COR-L47 (cell line): ENCODE results near the gene MYCN.
"Not testable (repeated sequence)": the region's sequence is repeated elsewhere in the genome, so short reads cannot be mapped to it uniquely, and the experiment has no call there.

Experiments used
- DNase-seq: peaks from one replicate; lab custom pipeline; 2025; lab: John Stamatoyannopoulos, UW

MYCN gene

DNA sequence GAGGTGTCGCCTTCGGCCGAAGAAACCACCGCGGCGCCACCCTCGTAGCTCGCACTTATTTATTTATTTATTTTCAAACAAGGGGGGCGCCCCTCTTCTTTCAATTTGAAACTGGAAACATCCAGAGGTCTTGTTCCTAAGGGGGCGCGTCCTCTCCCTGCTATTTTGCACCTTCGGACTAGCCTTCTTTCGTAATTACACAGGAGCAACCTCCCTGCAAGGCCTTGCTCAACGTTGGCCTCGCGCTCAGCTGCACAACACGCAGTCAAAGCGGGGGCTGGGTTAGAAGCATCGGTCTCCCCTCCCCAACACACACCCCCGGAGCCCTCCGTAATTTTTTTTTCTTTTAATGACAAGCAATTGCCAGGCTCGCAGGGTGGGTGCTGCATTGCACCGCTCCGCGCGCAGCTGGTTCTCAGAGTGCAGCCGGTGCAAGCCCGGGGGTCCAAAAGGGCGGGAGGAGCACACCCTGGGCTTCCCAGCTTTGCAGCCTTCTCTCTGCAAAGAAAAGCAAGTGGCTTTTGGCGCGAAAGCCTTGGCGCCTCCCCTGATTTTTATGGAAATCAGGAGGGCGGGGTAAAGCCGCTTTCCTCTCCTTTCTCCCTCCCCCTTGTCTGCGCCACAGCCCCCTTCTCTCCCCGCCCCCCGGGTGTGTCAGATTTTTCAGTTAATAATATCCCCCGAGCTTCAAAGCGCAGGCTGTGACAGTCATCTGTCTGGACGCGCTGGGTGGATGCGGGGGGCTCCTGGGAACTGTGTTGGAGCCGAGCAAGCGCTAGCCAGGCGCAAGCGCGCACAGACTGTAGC, at the start of gene MYCN:
MYCN (plus strand) TSS at position 697 of the 807 bp plus-strand sequence. CDS start 1,515 bp downstream, outside the sequence.
- DNase-seq = no peak

DNA sequence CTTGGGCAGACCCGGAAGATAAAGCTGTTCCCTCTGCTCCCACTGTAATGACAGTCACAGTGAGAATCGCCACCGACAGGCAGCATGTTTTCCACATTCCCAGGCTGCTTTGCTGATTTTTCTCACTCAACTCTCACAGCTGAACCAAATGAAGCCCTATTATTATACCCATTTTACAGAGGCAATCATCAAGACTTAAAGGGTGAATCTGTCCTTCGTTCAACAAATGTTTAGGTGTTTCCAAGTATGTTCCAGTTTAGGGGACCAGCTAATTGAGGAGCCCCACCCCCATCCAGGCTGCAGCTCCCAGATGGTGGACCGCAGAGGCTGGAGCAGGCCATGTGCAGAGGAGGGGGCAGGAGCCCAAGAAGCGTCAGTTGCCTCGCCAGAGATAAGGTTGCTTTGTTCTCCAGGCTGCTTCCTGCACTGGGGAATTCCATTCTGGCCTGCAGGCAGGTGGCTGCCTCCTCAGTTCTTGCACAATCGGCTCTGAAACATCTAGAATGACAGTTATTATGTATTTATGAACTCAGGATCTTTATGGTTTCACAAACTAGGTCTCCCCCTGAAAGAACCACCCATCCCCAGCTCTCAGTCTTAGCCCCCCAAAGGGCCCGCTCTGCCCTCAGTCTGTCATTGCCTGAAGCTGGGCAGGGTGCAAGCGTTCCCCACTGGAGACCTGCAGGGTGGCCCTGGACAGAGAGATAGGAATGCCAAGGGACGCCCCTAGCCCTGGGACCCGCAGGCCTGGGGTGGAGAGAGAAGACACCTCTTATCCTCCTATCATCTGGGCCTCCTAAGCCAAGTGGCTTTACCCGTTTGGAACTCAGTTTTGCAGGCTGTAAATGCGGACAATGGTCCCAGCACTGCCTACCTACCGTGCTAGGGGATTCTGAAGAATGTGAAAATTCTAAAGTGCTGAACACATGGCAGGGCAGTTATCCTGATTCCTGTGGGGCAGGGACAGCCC, 49.1 kb upstream of the MYCN start:
- no peak for DNase-seq

DNA sequence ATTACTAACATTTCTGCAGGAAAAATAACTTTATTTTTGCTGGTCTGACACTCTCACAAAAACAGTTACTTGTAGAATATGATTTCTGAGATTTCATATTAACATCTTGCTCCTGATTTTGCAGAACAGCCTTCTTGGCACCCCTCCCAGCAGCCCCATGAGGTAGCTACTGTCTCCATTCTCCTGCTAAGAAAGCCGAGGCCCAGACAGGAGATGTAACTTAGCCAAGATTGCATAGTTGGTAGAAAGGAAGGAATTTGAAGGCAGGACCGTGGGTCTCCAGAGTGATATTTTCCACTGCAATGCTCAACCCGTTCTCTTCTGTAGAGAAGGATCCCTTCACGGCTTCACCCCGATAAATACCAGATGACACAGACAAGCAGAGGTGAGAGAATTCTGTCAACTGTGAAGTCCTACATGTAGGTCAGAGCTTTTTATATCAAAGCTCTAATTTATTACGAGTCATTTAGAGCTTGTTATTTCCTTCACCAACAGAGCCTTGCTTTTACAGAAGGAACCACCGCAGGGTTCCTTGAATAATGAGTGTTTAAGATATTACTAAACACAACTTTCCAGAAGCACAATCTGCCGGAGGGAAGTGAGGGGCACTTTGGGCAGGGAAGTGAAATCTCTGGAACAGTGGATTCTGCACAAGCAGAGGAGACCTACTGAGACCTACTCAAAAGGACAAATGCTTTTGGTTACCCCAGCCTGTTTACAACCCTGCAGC, 48.0 kb upstream of the MYCN start:
- DNase-seq = no peak

DNA sequence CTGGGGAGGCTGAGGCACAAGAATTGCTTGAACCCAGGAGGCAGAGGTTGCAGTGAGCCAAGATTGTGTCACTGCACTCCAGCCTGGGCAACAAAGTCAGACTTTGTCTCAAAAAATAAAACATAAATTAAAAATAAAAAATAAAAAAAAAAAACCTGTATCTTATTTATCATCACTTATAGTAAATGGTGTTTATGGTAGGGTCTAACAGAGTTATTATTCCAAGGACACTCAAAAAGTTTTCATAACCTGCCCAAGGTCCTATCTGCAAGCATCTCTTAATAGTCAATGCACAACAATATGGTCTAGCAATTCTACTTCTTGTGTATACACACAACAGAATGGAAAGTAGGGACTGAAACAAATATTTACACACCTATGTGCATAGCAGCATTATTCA, 47.3 kb upstream of the MYCN start:
- DNase-seq = no peak

DNA sequence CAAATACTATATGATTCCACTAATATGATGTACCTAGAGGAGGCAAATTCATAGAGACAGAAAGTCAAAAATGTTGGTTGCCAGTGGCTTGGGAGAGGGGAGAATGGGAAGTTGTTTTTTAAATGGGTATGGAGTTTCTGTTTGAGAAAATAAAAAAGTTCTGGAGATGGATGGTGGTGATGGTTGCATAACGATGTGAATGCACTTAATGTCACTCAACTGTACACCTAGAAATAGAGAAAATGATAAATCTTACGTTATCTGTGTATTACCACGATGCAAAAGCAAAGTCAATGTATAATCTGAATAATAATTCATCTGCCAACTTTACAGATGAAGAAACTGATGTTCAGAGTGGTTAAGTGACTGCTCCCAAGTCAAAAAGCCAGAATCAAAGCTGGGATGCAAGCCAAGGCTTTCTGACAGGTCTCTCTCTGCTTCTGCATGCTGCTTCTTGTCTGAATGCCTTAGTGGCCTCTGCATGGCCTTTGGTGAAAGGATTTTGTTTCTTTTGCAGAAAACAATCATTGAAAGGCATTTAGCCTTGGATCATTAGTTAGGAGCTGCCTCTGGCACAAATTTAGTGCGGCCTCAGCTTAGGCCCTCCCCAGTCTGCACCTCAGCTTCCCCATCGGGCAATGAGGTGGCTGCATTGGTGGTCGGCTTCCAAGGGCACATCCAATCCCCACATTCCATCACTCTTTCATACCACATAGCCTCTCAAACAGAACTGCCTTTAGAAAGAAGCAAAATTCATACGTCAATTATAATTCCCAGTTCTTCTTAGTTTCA, 46.5 kb upstream of the MYCN start:
- DNase-seq = no peak

DNA sequence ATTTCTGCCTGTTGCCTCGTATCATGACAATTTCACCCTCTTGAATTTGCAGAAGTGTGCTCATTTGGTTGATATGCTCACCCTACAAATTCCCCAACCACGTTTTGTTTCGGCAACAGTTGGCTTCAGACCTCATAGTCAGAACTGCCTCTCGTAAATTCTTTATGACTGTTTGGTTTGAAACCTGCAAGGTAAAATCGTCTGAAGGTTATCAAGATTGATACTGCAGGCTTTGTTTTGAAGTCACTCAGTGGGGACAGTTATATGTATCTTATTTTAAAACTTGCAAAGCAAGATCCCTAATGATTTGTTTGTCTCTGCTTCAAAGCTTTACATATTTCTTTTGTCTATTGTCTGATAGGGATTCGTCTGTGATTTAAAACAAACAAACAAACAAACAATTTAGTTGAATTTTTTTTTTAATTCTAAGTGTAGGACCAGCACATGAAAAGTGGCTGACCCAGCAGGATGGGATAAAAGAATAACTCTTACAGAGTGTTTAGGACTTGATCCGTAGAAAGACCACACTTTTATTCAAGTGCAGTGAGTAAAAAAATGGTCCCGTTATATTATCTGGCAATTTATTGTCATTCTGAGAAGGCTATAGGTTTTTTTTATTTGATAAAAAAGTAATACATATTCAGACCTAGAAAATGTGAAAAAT, 45.7 kb upstream of the MYCN start:
- DNase-seq = no peak

DNA sequence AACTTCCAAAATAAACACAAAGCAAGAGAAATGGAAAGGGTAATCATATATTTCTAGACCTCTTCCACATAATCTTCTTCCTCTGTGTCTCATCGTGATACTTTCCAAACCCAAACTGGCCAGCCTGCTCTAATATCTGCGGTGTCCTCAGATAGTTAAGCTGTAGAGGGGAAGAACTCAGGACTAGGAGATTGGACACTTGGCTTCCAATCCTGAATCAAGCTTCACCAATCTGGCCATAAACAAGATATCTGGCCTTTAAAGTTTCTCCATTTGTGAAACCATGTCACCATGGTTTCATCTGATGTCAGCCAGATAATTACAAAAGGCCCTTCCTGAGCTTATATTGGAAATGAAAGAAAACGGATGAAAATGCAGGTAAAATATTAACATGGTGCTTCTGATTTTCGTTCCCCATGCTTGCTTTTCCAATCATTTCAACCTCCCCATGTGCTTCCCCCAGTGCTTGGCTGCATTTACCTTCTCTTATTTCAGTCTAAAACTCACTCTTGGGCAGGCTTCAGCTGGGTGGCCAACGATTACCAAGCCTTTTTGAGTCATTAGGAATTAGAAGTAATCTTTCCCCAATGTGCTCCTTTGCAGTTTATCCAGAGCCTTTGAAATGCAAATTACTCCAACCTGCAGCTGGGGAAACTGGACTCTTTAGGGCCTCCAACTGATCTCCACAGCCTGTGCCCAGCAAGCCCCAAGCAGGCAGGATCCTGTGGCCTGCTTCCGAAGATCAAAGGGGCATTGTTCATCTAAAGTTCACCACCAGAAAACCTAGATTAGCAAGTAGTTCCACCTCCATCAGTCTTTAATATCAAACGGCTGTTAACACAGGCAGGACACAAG, 44.5 kb upstream of the MYCN start:
- no peak for DNase-seq

DNA sequence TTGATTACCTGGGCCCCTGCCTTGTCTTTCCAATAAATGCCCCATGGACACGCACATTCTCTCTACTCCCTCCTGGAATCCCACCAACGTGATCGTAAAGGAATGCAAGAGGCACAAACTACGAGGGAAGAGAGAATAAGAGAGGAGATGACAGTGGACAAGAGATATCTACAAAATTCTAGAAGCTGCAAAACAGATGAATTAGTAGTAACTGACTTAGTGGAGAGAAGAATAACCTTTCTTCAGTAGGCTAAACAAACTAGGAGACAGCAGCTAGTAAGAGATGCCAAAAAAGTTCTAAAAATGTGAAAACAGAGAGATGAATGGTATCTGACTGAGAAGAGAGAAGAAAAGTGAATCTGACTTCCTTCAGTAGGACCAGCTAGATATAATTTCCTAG, 43.5 kb upstream of the MYCN start:
- DNase-seq = no peak

DNA sequence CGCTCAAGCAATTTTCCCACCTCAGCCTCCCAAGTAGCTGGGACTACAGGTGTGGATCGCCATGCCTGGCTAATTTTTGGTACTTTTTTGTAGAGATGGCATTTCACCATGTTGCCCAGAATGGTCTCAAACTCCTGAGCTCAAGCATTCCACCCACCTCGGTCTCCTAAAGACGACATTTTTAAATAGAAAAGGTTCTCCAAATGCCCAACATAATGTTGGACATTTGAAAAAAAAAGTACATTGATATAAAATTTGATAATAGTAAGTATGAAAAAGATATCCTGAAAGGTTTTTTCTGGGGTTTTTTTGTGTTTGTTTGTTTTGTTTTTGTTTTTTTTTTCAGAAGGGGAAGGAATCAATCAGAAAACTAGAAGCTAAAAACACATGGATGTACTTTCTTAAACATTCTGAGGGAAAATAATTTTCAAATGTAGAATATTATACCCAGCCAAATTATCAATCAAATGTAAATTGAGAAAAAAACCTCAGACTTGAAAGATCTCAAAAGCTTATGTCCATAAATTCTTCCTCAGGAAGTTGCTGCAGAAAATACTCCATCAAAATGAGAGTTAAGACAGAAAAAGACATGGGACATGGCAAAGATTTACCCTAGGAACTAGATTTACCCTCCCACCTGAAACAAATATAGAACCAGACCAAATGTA, 42.8 kb upstream of the MYCN start:
- no peak for DNase-seq

DNA sequence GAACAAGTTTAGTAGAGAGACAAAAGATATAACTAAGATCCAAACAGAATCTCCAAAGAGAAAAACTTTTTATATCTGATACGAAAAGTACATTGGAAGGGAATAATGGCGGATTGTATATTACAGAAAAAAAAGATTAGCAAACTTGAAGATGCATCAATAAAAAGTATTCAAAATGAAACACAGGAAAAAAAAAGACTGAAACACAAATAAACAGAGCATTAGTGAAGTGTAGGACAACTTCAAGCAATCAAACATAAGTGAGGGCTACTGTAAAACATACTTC, 41.1 kb upstream of the MYCN start:
- no peak for DNase-seq

DNA sequence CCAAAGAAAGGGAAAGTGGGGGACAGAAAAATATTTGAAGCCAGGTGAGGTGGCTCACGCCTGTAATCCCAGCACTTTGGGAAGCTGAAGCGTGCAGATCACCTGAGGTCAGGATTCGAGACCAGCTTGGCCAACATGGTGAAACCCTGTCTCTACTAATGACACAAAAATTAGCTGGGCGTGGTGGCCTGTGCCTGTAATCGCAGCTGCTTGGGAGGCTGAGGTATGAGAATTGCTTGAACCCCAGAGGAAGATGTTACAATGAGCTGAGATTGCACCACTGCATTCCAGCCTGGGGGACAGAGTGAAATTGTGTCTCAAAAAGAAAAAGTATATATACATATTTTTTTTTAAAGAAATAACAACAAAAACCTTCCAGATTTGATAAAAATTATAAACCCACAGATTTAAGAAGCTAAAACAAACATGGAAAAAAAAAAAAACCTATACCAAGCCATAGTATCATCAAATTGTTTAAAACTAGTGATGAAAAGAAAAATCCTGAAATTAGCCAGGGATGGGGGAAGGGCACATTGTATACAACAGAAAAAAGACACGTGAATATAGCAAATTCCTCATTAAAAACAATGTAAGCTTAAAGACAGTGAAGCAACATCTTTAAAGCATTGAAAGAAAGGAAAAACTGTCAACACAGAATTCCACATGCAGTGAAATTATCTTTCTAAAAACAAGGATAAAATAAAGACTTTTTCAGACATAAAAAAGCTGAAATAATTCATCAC, 40.4 kb upstream of the MYCN start:
- DNase-seq = no peak

DNA sequence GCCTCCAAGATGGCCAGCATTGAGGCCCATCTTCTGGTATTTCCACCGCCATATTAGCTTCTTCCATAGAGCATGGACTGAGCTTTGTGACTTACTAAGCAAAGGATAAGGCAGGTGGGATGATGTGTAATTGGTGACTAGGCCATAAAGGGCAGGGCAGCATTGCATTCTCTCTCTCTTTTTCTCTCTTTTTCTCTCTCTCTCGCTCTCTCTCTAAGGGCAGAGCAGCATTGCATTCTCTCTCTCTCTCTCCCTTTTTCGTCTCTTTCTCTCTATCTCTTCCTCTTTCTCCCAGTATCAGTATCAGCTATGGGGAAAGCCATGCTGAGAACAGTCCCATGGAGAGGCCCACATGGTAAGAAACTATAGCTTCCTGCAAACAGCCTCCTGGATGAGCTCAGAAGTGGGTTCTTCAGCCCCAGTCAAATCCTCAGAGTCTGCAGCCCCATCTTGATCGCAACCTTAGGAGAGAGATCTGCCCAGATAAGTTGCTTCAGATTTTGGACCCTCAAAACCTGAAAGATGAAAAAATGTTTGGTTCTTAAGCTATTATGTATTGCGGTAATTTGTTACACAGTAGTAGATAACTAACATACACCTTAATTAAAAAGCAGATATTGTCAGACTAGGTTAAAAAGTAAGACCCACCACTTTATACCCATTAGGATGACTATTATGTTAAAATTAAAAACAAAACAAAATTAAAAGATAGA, 39.1 kb upstream of the MYCN start:
- DNase-seq = no peak

DNA sequence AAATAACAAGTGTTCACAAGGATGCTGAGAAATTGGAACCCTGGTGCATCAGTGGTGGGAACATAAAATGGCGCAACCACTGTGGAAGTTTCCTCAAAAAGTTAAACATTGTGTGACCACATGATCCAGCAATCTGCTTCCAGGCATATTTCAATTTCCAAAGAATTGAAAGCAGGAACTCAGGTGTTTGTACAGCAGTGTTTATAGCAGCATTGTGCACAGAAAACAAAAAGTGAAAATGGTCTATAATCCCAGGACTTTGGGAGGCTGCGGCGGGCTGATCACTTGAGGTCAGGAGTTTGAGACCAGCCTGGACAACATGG, 38.6 kb upstream of the MYCN start:
- no peak for DNase-seq

DNA sequence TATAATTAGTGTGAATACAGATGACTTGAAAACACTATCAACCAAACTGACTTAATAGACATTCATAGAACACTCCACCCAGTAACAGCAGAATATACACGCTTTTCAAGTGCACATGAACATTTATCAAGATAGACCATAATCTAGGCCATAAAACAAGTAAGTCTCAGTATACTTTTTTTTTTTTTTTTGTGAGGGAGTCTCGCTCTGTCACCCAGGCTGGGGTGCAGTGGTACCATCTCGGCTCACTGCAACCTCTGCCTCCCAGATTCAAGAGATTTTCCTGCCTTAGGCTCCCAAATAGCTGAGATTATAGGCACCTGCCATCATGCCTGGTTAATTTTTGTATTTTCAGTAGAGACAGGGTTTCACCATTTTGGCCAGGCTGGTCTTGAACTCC, 36.4 kb upstream of the MYCN start:
- not testable (repeated sequence) for DNase-seq

DNA sequence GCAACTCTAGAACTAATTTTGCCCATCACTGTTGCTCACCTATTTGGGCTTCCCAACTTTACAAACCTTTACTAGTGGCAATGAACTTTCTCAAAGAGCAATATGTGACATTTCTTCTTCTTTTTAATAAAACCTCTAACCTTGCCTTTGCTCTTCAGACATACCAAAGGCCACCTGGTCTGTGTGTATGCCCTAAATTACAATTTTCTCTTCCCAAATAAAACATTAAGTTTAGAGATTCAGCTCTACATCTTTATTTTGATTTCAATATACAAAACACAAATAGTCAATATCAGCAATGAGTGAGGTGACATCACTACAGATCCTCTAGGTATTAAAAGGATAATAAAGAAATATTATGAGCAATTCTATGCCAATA, 35.1 kb upstream of the MYCN start:
- DNase-seq = no peak

DNA sequence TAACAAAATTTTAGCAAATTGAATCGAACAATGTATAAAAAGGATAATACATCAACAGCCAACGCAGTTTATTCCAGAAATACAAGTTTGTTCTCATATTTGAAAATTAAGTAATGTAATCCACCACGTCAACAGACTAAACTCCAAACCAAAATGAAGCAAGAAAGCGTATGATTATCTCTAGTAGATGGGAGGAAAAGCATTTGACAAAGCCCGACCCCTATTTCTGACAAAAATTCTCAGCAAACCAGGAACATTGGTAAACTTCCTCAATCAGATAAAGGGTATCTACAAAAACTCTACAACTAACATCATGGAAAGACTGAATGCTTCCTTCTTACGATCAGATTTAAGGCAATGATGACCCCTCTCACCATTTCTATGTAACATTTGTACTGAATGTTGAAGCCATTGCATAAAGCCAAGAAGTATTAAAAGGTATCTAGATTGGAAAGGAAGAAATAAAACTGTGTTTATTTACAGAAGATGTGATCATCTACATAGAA, 34.3 kb upstream of the MYCN start:
- DNase-seq = no peak

DNA sequence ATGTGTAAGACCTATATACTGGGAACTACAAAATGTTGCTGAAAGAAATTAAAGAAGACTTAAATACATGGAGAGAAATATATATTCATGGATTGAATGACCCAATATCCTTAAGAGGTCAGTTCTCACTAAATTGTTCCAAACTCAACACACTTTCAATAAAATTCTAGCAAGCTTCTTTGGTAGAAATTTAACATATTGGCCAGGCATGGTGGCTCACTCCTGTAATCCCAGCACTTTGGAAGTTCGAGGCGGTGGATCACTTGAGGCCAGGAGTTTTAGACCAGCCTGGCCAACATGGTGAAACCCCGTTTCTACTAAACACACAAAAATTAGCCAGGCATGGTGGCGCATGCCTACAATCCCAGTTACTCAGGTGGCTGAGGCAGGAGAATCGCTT, 33.6 kb upstream of the MYCN start:
- DNase-seq = no peak
